HG03442 (cell line): ENCODE data around the gene TACC2.
"Not testable (repeated sequence)": the region's sequence is repeated elsewhere in the genome, so short reads cannot be mapped to it uniquely, and the experiment has no call there.

ENCODE experiments used
- ATAC-seq: cut with Tn5 transposase; IDR thresholded peaks from one replicate; pipeline ENCODE4 v1.9.1; 2021; ENCODE audit warnings: mild to moderate bottlenecking, moderate library complexity; ENCODE audit not compliant: unreplicated experiment

Gene TACC2

GRCh38 chr10:122184254-122184653 lies 195.3 kb downstream of the TACC2 start:
- no peak for ATAC-seq

- ATAC-seq = no peak
Observed at GRCh38 chr10:122185643-122186042, 196.7 kb downstream of the TACC2 start.

- ATAC-seq = no peak
Observed at GRCh38 chr10:122186816-122187810, 198.2 kb downstream of the TACC2 start.

GRCh38 chr10:122188706-122189105 lies 199.7 kb downstream of the TACC2 start:
- no peak for ATAC-seq

GRCh38 chr10:122189185-122189584 lies 200.2 kb downstream of the TACC2 start:
- ATAC-seq = no peak

GRCh38 chr10:122190176-122190943 lies 201.4 kb downstream of the TACC2 start:
- no peak for ATAC-seq

GRCh38 chr10:122191936-122192541 lies 203.1 kb downstream of the TACC2 start:
- no peak for ATAC-seq

GRCh38 chr10:122194251-122194650 lies 205.3 kb downstream of the TACC2 start:
- ATAC-seq = no peak

- no peak for ATAC-seq
Observed at GRCh38 chr10:122196218-122196617, 207.3 kb downstream of the TACC2 start.

GRCh38 chr10:122197611-122198222 lies 208.8 kb downstream of the TACC2 start:
- ATAC-seq = no peak

GRCh38 chr10:122198631-122199030 lies 209.7 kb downstream of the TACC2 start:
- no peak for ATAC-seq

GRCh38 chr10:122199070-122199469 lies 210.1 kb downstream of the TACC2 start:
- no peak for ATAC-seq

- no peak for ATAC-seq
Observed at GRCh38 chr10:122199689-122200088, 210.7 kb downstream of the TACC2 start.

- ATAC-seq = no peak
Observed at GRCh38 chr10:122201401-122201800, 212.4 kb downstream of the TACC2 start.

GRCh38 chr10:122203180-122203579 lies 214.2 kb downstream of the TACC2 start:
- not testable (repeated sequence) for ATAC-seq

- no peak for ATAC-seq
Observed at GRCh38 chr10:122204691-122205489, 215.9 kb downstream of the TACC2 start.

- ATAC-seq = no peak
Observed at GRCh38 chr10:122206471-122207065, 217.6 kb downstream of the TACC2 start.

GRCh38 chr10:122207163-122207562 lies 218.2 kb downstream of the TACC2 start:
- no peak for ATAC-seq

- ATAC-seq = no peak
Observed at GRCh38 chr10:122207596-122207995, 218.6 kb downstream of the TACC2 start.
